Mucosa of descending colon (tissue), 3 donors: ENCODE data around the gene ARAP2. TPM values are rescaled to one million over a fixed set of nuclear protein-coding genes. Genes with fewer than 3 reads are reported as not detected.

ENCODE experiments used
- ATAC-seq: fragments of 200-7000 bp; cut with Tn5 transposase; one replicate; pipeline ENCODE4 v1.9.1; 2020; ENCODE audit warnings: mild to moderate bottlenecking, moderate library complexity
- DNase-seq, 3 donors: peaks; one replicate each; pipeline ENCODE4 v3.0.0-alpha.2; 2020
- H3K36me3 ChIP-seq: fragments of 200-600 bp; one replicate; pipeline ENCODE4 v1.8.0; 2021; ENCODE audit warnings: low read depth, mild to moderate bottlenecking
- H3K4me1 ChIP-seq: fragments of 200-600 bp; one replicate; pipeline ENCODE4 v1.8.0; 2021; ENCODE audit warnings: low read depth, mild to moderate bottlenecking
- H3K4me3 ChIP-seq: fragments of 200-600 bp; one replicate; pipeline ENCODE4 v1.8.0; 2021; ENCODE audit warnings: mild to moderate bottlenecking
- H3K9me3 ChIP-seq: fragments of 200-600 bp; one replicate; pipeline ENCODE4 v1.8.0; 2021; ENCODE audit warnings: mild to moderate bottlenecking
- CTCF ChIP-seq: fragments of 200-600 bp; IDR thresholded peaks from one replicate; pipeline ENCODE4 v1.8.0; 2022; ENCODE audit warnings: antibody characterized with exemption, mild to moderate bottlenecking
- intact Hi-C, 2 donors: fragments of 100-400 bp; cut with DNase I in 1 of 2; cut with micrococcal nuclease in 1 of 2; formaldehyde crosslinking; loops; one replicate each; pipeline versions ENCODE4 v1.11.0 to v1.11.1; 2022; cut with DNase I, micrococcal nuclease
- total RNA-seq, 3 donors: library from RNA; stranded (reverse); fragmentation: NEBNext Ultra II Directional in 2 of 3; extraction: Animal tissue kit (Norgen Biotek cat#: 25700) in 2 of 3; gene quantifications; one replicate each; pipeline versions ENCODE4 v1.2.1 to v1.2.4, GENCODE V29; 2021 to 2023
- donor health status: DM: no; HTN: no; CAD: no; lungs with moderate emphysema.
- donor health status: DM: no; HTN: no; CAD: no.
- donor health status: DM: no; HTN: yes; CAD: no.

Gene ARAP2
- total RNA-seq, 3 donors from 2014 or later, result 21.7 to 27.9 (median 22.5) TPM

DNA sequence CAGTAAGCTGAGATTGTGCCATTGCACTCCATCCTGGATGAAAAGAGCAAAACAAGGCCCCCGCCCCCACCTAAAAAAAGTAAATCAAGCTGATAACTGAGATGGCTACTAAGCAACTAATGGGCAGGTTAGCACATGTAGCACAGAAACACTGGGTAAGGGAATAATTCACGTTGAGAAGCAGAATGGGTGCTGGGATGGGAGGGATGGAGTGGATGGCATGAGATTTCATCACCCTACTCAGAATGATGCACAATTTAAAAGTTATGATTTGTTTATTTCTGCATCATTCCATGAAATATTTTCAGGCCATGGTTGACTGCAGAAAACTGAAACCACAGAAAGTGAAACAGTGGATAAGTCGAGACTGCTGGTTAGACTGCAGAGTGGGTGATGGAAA lies 224.0 kb downstream of the ARAP2 start:
- no peak overlapping the region for H3K4me3 ChIP-seq
- H3K36me3 ChIP-seq, result no peaks in the 10 kb centered on the region
- ATAC-seq (no peak), DNase-seq (no peak)
- intact Hi-C loops, result no loop called here
- H3K9me3 ChIP-seq, result no peaks in the 10 kb centered on the region
- H3K4me1 ChIP-seq, result no peaks in the 10 kb centered on the region
- no peak for TF ChIP-seq CTCF

Other genes starting within 250 kb of the ARAP2 start
- under 1 TPM; 0.12 to 0.55 (median 0.22) TPM for gene DTHD1, start 37.1 kb upstream of the ARAP2 start, total RNA-seq